ENCODE data around the gene SLC35F1.

DNA sequence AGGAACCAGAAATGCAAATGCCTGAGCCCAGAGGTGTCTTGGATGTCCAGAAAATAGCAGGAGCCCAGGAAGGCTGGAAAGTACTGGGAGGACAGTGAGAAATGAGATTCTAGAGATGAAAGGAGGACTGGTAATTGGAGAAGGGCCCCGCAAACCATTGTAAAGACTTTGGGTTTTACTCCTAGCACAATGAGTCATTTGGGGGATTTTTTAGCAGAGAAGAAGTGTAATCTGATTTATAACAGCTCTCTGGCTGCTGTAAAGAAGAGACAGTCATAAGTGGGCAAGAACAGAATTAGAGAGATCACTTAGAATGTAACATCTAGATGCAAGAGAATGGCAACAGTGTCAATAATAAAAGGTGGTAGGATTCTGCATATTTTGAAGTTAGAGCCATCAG, 40.2 kb downstream of the SLC35F1 start:
- TF ChIP-seq TARDBP (IDR thresholded peaks at IDR 0.05) (no peak), ARNT (IDR thresholded peaks at IDR 0.05) (no peak), FOXK2 (IDR thresholded peaks at IDR 0.05) (no peak), L3MBTL2 (conservative IDR thresholded peaks at IDR 0.05) (no peak), NFRKB (IDR thresholded peaks at IDR 0.05) (no peak), CTBP1 (IDR thresholded peaks at IDR 0.05; ENCODE audit: borderline replicate concordance) (no peak), ZNF384 (IDR thresholded peaks at IDR 0.05) (no peak), SP1 (IDR thresholded peaks at IDR 0.05) (no peak), ELF4 (IDR thresholded peaks at IDR 0.05) (no peak), BHLHE40 (IDR thresholded peaks at IDR 0.05; ENCODE audit: borderline replicate concordance) (no peak)
